HG03060 (cell line): ENCODE data around the gene OR5H1.

Experiments
- ATAC-seq: cut with Tn5 transposase; IDR thresholded peaks from one replicate; pipeline ENCODE4 v1.9.1; 2021; ENCODE audit warnings: low read depth, moderate number of reproducible peaks; ENCODE audit not compliant: unreplicated experiment

The OR5H1 gene

GRCh38 chr3:98185180-98185579 lies 54.7 kb downstream of the OR5H1 start:
- no peak for ATAC-seq
